Brain microvascular endothelial cell (primary cell): Measurements from ENCODE around the gene ELOVL2.
"Not testable (repeated sequence)": the region's sequence is repeated elsewhere in the genome, so short reads cannot be mapped to it uniquely, and the experiment has no call there.

Experiments used
- DNase-seq: peaks from one replicate; pipeline ENCODE4 v3.0.0-alpha.2; 2020
- H3K27ac ChIP-seq: fragments of 250-450 bp; sonication (Bioruptor Pico); 2 replicates; pipeline ENCODE4 v1.5.1; 2020; ENCODE audit warnings: mild to moderate bottlenecking, moderate library complexity
- H3K27me3 ChIP-seq: fragments of 250-450 bp; sonication (Bioruptor Pico); replicated peaks from 2 replicates; pipeline ENCODE4 v1.5.1; 2020; ENCODE audit warnings: mild to moderate bottlenecking
- H3K36me3 ChIP-seq: fragments of 250-450 bp; sonication (Bioruptor Pico); replicated peaks from 2 replicates; pipeline ENCODE4 v1.5.1; 2020; ENCODE audit warnings: mild to moderate bottlenecking
- H3K4me3 ChIP-seq: 2 replicates; pipeline ENCODE4 v1.5.1; 2011; ENCODE audit warnings: low read depth, mild to moderate bottlenecking, control low read depth, low read length, moderate library complexity
- in situ Hi-C: cut with HindIII; loops from 2 replicates; pipeline ENCODE4 v1.10.0; 2017; ENCODE audit warnings: low sequenced_read_pairs, low pct_ligation_motif_present
- TF ChIP-seq, protein P1 (sequence below): IDR thresholded peaks from 2 replicates; pipeline ENCODE4 v1.5.1; 2011; ENCODE audit warnings: low read depth, mild to moderate bottlenecking, moderate library complexity, low read length, control low read depth, inconsistent platforms; ENCODE audit errors: missing control alignments

The ELOVL2 gene

DNA sequence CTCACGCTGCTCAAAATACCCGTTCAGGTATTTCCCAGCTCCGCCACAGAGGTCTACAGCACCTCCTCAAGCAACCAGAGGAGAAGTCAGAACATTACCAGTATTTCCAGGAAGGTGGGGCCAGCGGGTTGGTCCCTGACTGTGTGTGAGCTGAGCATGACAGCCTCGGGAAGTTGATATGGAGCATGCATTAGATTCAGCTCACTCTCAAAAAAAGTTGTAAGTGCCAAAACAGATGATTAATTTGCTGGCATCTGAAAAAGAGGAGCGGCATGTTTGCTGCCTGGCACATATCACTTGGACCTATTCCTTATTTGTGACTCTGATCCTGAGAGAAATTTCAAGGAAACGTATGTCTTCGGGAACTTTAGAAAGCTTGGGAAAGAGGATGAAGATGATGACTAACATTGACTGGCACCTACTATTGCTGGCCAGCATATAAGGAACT lies 32.3 kb downstream of the ELOVL2 start:
- H3K27me3 ChIP-seq: no peaks in the 10 kb centered on the region
- in situ Hi-C loops: no loop called here
- DNase-seq: no peak
- TF ChIP-seq, protein P1, sequence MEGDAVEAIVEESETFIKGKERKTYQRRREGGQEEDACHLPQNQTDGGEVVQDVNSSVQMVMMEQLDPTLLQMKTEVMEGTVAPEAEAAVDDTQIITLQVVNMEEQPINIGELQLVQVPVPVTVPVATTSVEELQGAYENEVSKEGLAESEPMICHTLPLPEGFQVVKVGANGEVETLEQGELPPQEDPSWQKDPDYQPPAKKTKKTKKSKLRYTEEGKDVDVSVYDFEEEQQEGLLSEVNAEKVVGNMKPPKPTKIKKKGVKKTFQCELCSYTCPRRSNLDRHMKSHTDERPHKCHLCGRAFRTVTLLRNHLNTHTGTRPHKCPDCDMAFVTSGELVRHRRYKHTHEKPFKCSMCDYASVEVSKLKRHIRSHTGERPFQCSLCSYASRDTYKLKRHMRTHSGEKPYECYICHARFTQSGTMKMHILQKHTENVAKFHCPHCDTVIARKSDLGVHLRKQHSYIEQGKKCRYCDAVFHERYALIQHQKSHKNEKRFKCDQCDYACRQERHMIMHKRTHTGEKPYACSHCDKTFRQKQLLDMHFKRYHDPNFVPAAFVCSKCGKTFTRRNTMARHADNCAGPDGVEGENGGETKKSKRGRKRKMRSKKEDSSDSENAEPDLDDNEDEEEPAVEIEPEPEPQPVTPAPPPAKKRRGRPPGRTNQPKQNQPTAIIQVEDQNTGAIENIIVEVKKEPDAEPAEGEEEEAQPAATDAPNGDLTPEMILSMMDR: no peak
- no peaks in the 10 kb centered on the region for H3K36me3 ChIP-seq
- no peak overlapping the region for H3K27ac ChIP-seq
- no peak overlapping the region for H3K4me3 ChIP-seq

DNA sequence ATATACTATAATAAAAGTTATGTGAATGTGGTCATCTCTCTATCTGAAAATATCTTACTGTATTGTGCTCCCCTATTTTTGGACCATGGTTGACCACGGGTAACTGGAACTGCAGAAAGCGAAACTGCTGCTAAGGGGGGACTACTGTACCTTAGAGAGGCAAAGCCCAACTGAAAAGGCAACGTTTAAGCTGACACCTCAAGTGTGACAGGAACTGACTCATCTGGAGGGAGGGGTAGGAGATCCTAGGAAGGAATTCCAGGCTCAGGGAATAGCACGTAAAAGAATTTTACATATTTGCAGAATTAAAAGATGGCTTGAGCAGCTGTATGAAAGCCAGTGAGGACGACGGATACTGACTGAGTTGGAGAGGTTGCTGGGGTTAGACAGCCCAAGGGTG lies 34.8 kb downstream of the ELOVL2 start:
- in situ Hi-C loops: no loop called here
- Histone ChIP-seq H3K4me3 (no peak overlapping the region), H3K27me3 (no peaks in the 10 kb centered on the region), H3K27ac (peak overlapping the region; percentile 11), H3K36me3 (no peaks in the 10 kb centered on the region)
- TF ChIP-seq, protein P1: no peak
- no peak for DNase-seq

DNA sequence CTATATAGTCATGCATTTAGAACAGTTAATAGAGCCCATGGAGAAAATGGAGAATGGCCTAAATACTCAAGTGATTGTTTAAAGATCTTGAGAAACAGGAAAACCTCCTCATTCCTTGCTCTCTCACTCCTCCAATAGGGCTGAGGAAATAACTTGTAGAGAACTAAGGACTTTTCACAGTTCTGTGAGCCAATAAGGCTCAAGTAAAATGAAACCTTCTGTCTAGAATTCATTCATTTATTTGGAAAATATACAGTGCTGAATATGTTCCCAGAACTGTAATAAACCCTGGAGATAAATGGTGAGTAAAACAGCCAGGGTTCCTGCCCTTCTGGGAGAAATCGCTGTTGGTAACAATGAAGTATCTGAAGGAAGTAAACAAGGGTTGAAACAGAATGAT lies 35.3 kb downstream of the ELOVL2 start:
- no peaks in the 10 kb centered on the region for H3K27me3 ChIP-seq
- no peak overlapping the region for H3K4me3 ChIP-seq
- peak; percentile 27 for DNase-seq
- TF ChIP-seq, protein P1: no peak
- in situ Hi-C loops: no loop called here
- no peaks in the 10 kb centered on the region for H3K36me3 ChIP-seq
- H3K27ac ChIP-seq: peak overlapping the region; percentile 11

DNA sequence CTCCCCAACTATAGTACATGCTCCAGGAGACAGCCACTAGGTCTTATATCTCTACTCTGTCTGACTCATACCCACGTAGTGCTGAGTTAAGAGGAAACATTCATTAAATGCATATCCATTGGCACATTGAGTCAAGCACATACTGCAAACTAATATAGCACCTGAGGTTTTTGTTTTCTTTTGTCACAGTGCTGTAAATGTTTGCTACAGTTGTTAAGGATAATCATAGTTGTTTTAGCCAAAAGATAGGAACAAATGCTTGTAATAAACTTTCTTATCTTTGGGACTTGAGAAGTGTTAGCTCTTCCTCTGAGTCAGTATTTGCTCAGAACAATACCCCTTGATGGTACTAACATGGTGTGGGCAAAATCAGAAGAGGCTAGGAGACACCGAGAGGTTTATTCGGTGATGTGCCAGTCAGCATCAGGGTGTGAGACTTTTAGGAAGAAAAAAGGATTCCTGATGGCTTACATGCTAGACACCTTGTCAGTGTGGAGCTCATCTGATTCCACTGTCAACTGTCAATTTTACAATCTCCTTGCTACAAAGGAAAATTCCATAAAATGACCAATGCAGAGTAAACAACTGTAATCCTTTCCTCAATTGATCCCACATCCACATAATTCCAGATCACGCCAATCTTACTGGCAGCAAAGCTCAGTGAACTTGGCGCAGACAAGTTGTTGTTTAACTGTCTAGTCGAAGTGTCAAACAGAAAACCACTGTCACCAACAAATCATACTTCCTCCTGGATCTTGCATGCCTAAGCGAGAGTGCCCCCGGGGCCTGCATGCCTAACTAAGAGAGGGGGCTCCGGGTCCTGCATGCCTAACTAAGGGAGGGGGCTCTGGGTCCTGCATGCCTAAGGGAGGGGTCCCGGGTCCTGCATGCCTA lies 36.1 kb downstream of the ELOVL2 start:
- H3K27me3 ChIP-seq: no peaks in the 10 kb centered on the region
- H3K4me3 ChIP-seq: no peak overlapping the region
- H3K36me3 ChIP-seq: no peaks in the 10 kb centered on the region
- peak; percentile 48 for DNase-seq
- H3K27ac ChIP-seq: no peak overlapping the region
- in situ Hi-C loops: no loop called here
- TF ChIP-seq, protein P1: no peak

DNA sequence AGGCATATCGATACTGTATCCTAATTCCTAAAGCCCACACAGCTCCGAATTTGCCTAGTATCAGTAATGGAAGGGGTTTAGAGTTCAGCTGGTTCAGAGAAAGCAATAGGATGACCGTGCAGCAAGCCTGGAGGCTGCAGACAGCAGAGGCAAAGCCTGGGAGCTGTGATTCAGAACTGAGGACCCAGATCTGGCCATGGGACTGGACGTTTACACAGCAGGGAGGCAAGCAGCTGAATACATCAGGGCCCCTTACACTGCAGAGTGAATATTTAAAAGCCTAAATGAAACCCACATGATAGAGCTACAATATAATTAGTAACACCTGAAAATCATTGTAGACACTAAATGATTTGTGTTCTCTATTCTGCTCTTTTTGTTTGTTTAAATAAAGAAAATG lies 38.0 kb downstream of the ELOVL2 start:
- Histone ChIP-seq H3K4me3 (no peak overlapping the region), H3K27ac (no peak overlapping the region), H3K36me3 (no peaks in the 10 kb centered on the region), H3K27me3 (no peaks in the 10 kb centered on the region)
- in situ Hi-C loops: no loop called here
- DNase-seq: peak; percentile 66
- TF ChIP-seq, protein P1: no peak

DNA sequence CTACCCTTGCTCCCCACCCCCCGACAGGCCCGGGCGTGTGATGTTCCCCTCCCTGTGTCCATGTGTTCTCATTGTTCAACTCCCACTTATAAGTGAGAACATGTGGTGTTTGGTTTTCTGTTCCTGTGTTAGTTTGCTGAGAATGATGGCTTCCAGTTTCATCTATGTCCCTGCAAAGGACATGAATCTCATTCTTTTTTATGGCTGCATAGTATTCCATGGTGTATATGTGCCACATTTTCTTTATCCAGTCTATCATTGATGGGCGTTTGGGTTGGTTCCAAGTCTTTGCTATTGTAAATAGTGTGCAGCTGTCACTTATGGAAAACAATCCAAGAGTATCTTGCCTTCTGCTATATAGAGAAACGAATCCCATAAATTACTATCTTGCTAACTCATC lies 40.8 kb downstream of the ELOVL2 start:
- H3K27me3 ChIP-seq, H3K4me3 ChIP-seq, H3K36me3 ChIP-seq, H3K27ac ChIP-seq, DNase-seq, in situ Hi-C loops: not testable (repeated sequence)
